COLO668 (cell line): ENCODE results near the gene DIPK1A.

Source experiments
- DNase-seq: peaks from one replicate; lab custom pipeline; 2025; ENCODE audit not compliant: unreplicated experiment; lab: John Stamatoyannopoulos, UW

The DIPK1A gene

GRCh38 chr1:92953491-92953890 lies 7.8 kb downstream of the DIPK1A start:
- DNase-seq, result no peak

- no peak for DNase-seq
These were observed 8.5 kb downstream of the DIPK1A start for GRCh38 chr1:92952714-92953113.

- peak; percentile 32 for DNase-seq
These were observed 10.1 kb downstream of the DIPK1A start for GRCh38 chr1:92951141-92951582.

- DNase-seq, result no peak
These were observed 11.1 kb downstream of the DIPK1A start for GRCh38 chr1:92949937-92950817.

- DNase-seq, result no peak
These were observed 13.2 kb downstream of the DIPK1A start for GRCh38 chr1:92948071-92948470.

- DNase-seq, result no peak
These were observed 15.5 kb downstream of the DIPK1A start for GRCh38 chr1:92945748-92946270.

- DNase-seq, result no peak
These were observed 16.1 kb downstream of the DIPK1A start for GRCh38 chr1:92944901-92945747.

GRCh38 chr1:92943502-92943847 lies 17.8 kb downstream of the DIPK1A start:
- DNase-seq, result no peak

GRCh38 chr1:92940541-92940940 lies 20.7 kb downstream of the DIPK1A start:
- no peak for DNase-seq

GRCh38 chr1:92937731-92938130 lies 23.5 kb downstream of the DIPK1A start:
- no peak for DNase-seq

- DNase-seq, result no peak
These were observed 24.4 kb downstream of the DIPK1A start for GRCh38 chr1:92936865-92937264.

GRCh38 chr1:92934395-92935378 lies 26.6 kb downstream of the DIPK1A start:
- peak; percentile 58 for DNase-seq

- DNase-seq, result no peak
These were observed 27.8 kb downstream of the DIPK1A start for GRCh38 chr1:92933459-92933858.

GRCh38 chr1:92931691-92932090 lies 29.6 kb downstream of the DIPK1A start:
- DNase-seq, result no peak

- no peak for DNase-seq
These were observed 31.8 kb downstream of the DIPK1A start for GRCh38 chr1:92929461-92929860.

- no peak for DNase-seq
These were observed 33.4 kb downstream of the DIPK1A start for GRCh38 chr1:92927870-92928269.

- no peak for DNase-seq
These were observed 34.4 kb downstream of the DIPK1A start for GRCh38 chr1:92926873-92927272.

- no peak for DNase-seq
These were observed 36.8 kb downstream of the DIPK1A start for GRCh38 chr1:92924501-92924900.

- no peak for DNase-seq
These were observed 37.6 kb downstream of the DIPK1A start for GRCh38 chr1:92923664-92924063.

GRCh38 chr1:92922356-92923035 lies 38.8 kb downstream of the DIPK1A start:
- no peak for DNase-seq
